LNCaP clone FGC (cell line): ENCODE data around the gene RBM5.

ENCODE experiments used
- DNase-seq: peaks from one replicate; pipeline ENCODE4 v3.0.0-alpha.2; 2011; ENCODE audit warnings: low read depth
- H3K4me3 ChIP-seq: 2 replicates; pipeline ENCODE4 v1.5.1; 2011; ENCODE audit warnings: mild to moderate bottlenecking, low read depth, low read length, control low read depth
- TF ChIP-seq, protein P1 (sequence below): IDR thresholded peaks from 2 replicates; pipeline ENCODE4 v1.5.1; 2012; ENCODE audit warnings: mild to moderate bottlenecking; ENCODE audit not compliant: control insufficient read depth, insufficient read depth; ENCODE audit errors: extremely low read depth

The RBM5 gene

DNA sequence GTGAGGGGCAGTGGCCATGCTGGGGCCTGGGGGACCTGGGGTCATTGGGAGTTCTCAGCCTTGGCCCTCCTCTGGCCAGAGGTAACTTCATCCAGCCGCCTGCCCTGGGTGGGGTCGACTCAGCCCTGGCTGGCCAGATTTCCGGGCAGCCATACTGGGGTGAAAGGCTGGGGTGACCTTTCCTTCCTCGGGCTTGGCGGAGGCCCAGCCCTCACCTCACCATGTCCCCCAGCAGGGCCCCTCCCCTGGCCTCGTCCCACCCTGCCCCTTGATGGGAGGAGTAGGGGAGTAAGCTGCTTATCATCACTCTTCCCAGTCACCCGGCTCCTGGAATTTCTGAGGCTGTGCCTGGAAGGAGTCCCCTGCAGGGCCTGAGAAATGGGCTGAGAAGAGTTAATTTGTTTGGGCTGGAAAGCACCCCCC is 71.9 kb downstream of the RBM5 start:
- H3K4me3 ChIP-seq: no peak overlapping the region

DNA sequence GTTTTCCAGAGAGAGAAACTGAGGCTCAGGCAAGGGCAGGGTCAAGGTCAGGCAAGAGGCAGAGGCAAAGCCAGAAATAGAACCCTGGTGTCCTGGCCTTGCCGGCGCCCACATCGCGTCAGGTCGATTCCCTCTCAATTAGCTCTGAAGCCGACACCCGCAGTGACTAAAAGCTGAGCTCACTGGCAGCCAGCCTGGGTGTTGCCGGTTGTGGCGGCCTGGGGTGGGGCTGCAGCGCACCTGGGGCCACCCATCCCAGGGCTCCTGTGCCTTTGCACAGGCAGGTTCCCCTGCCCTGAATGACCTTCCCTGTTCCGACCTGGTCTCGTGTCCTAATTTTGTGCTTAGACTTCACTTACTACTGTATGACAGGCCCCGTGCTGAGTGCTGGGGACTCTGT is 72.6 kb downstream of the RBM5 start:
- TF ChIP-seq, protein P1, sequence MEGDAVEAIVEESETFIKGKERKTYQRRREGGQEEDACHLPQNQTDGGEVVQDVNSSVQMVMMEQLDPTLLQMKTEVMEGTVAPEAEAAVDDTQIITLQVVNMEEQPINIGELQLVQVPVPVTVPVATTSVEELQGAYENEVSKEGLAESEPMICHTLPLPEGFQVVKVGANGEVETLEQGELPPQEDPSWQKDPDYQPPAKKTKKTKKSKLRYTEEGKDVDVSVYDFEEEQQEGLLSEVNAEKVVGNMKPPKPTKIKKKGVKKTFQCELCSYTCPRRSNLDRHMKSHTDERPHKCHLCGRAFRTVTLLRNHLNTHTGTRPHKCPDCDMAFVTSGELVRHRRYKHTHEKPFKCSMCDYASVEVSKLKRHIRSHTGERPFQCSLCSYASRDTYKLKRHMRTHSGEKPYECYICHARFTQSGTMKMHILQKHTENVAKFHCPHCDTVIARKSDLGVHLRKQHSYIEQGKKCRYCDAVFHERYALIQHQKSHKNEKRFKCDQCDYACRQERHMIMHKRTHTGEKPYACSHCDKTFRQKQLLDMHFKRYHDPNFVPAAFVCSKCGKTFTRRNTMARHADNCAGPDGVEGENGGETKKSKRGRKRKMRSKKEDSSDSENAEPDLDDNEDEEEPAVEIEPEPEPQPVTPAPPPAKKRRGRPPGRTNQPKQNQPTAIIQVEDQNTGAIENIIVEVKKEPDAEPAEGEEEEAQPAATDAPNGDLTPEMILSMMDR: no peak
- H3K4me3 ChIP-seq: no peak overlapping the region
- no peak for DNase-seq

More for the DNA sequence above, 71.9 kb downstream of the RBM5 start:
- TF ChIP-seq, protein P1: no peak
- no peak for DNase-seq

DNA sequence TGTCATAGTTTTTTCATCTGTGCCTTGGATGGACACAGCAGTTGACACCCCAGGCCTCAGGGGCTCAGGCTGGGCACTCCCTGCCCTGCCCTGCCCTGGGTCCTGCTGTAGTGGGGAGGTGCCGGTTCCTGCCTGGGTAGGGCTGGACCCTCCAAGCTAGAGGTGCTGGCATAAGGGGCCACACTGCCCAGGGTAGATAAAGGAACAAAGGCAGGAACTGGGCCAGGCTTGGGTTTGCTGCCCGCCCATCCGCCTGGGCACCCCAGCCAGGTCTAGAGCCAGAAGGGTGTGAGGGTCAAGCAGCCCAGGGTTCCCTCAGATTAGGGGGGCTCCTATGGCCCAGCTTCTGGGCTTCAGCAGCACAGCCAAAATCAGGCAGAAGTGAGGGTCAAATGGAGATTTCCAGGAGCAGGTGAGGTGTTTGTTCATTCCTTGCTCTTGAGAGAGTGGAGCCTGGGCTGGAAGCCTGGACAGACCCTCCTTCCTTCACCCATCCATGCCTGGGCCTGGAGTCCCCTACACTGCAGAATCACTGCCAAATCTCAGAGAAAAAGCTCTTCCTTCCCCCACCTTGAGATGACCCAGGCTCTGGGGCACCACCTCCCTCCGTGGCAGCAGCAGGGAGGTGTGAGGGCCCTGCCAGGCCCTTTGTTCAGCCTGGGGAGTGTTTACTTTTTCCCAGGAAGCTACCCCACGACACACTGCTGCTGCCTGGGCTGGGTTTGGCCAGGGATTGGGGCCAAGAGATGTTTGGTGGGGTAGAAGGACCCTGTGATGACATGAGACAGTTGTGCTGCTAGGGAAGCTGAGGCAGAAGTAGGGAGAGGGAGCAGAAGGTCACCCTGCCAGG is 73.5 kb downstream of the RBM5 start:
- no peak overlapping the region for H3K4me3 ChIP-seq
- TF ChIP-seq, protein P1: no peak
- no peak for DNase-seq

- TF ChIP-seq, protein P1: no peak
- DNase-seq: peak; percentile 96
- 0 out of 2 replicates have a peak overlapping the region, but pooled peaks have one; percentile 20 for H3K4me3 ChIP-seq
Measured at GRCh38 chr3:50163572-50164455, 75.1 kb downstream of the RBM5 start.

DNA sequence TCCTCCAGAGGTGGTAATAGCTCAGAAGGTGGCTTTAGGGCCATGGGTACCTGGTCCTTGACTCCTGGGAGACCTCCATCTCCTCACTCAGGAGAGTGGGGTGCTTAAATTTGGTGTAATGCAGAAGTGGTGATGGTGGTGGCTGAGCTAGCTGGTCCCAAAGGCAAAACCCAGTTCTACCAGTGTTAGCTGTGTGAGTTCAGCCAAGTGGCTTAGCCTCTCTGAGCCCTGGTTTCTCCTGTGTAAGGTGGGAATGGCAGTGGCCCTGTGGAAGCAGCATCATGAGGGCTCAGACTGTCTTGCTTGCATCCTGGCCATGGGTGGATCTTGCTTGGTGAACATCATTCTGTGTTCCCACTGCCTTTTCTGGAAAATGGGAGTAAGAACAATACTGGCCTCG is 75.8 kb downstream of the RBM5 start:
- TF ChIP-seq, protein P1: no peak
- peak overlapping the region; percentile 20; the same call in 1 of the 2 replicates for H3K4me3 ChIP-seq

GRCh38 chr3:50164984-50165909 is 76.5 kb downstream of the RBM5 start:
- no peak overlapping the region for H3K4me3 ChIP-seq
- TF ChIP-seq, protein P1: no peak
- peak; percentile 18 for DNase-seq

More for the DNA sequence above, 75.8 kb downstream of the RBM5 start:
- no peak for DNase-seq
